Activated CD4-positive, alpha-beta T cell treated with anti-CD3 and anti-CD28 coated beads, Interleukin-2, amount 50 U/mL, for 24 hours (primary cell): Measurements from ENCODE around the gene SYNGR1.
"Not testable (repeated sequence)": the region's sequence is repeated elsewhere in the genome, so short reads cannot be mapped to it uniquely, and the experiment has no call there.

Experiments
- DNase-seq, 2 donors: peaks; one replicate each; pipeline ENCODE4 v3.0.0-alpha.2; 2020; ENCODE audit warnings: low read depth in 1 of 2, low spot score in 1 of 2

SYNGR1 gene

GRCh38 chr22:39350757-39351688 lies 1.2 kb downstream of the SYNGR1 start:
- DNase-seq: no peak

- DNase-seq: no peak
These were observed 2.0 kb downstream of the SYNGR1 start for GRCh38 chr22:39351689-39352214.

GRCh38 chr22:39352306-39352891 lies 2.6 kb downstream of the SYNGR1 start:
- no peak for DNase-seq

GRCh38 chr22:39353346-39353745 lies 3.6 kb downstream of the SYNGR1 start:
- DNase-seq: no peak

- no peak for DNase-seq
These were observed 5.3 kb downstream of the SYNGR1 start for GRCh38 chr22:39355080-39355479.

- DNase-seq: not testable (repeated sequence)
These were observed 6.0 kb downstream of the SYNGR1 start for GRCh38 chr22:39355805-39356204.

- no peak for DNase-seq
These were observed 6.7 kb downstream of the SYNGR1 start for GRCh38 chr22:39356464-39356863.

- DNase-seq: not testable (repeated sequence)
These were observed 7.6 kb downstream of the SYNGR1 start for GRCh38 chr22:39357110-39358108.

- DNase-seq: not testable (repeated sequence)
These were observed 8.4 kb downstream of the SYNGR1 start for GRCh38 chr22:39358197-39358596.

- no peak for DNase-seq
These were observed 9.9 kb downstream of the SYNGR1 start for GRCh38 chr22:39359659-39360195.

- no peak for DNase-seq
These were observed 10.5 kb downstream of the SYNGR1 start for GRCh38 chr22:39360242-39360641.

GRCh38 chr22:39360674-39361413 lies 11.1 kb downstream of the SYNGR1 start:
- DNase-seq: no peak

GRCh38 chr22:39361496-39361895 lies 11.7 kb downstream of the SYNGR1 start:
- no peak for DNase-seq

GRCh38 chr22:39362271-39362670 lies 12.5 kb downstream of the SYNGR1 start:
- DNase-seq: no peak

GRCh38 chr22:39362932-39363331 lies 13.1 kb downstream of the SYNGR1 start:
- no peak for DNase-seq

GRCh38 chr22:39363751-39364515 lies 14.1 kb downstream of the SYNGR1 start:
- DNase-seq: no peak

- DNase-seq: no peak
These were observed 15.1 kb downstream of the SYNGR1 start for GRCh38 chr22:39364714-39365491.

- DNase-seq: no peak
These were observed 15.6 kb downstream of the SYNGR1 start for GRCh38 chr22:39365492-39365780.

GRCh38 chr22:39367035-39367434 lies 17.2 kb downstream of the SYNGR1 start:
- DNase-seq: no peak
